LNCAP (cell line): ENCODE results near the gene VSIG1.

Experiments
- TF ChIP-seq, protein P1 (sequence below): fragments of 450-650 bp; IDR thresholded peaks from 2 replicates; pipeline ENCODE4 v1.5.1; 2017; ENCODE audit warnings: mild to moderate bottlenecking

Gene VSIG1

DNA sequence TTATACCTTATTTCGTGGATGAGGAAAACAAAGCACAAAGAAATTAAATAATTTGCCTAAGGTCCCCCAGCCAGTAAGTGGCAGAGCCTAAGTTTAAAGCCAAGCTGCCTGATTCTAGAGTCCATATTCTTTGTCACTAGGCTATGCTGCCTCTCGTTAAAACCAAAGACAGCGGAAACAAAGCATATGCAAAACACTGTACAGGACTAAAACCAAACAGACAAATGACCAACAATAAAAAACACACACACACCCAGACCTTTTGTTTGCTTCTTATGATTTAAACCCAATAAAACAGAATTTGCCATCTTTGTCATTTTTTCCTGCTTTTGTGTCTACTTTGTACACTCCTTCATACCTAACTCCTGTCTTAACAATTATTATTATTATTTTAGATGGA, 10.1 kb upstream of the VSIG1 start:
- TF ChIP-seq, protein P1, sequence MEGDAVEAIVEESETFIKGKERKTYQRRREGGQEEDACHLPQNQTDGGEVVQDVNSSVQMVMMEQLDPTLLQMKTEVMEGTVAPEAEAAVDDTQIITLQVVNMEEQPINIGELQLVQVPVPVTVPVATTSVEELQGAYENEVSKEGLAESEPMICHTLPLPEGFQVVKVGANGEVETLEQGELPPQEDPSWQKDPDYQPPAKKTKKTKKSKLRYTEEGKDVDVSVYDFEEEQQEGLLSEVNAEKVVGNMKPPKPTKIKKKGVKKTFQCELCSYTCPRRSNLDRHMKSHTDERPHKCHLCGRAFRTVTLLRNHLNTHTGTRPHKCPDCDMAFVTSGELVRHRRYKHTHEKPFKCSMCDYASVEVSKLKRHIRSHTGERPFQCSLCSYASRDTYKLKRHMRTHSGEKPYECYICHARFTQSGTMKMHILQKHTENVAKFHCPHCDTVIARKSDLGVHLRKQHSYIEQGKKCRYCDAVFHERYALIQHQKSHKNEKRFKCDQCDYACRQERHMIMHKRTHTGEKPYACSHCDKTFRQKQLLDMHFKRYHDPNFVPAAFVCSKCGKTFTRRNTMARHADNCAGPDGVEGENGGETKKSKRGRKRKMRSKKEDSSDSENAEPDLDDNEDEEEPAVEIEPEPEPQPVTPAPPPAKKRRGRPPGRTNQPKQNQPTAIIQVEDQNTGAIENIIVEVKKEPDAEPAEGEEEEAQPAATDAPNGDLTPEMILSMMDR, result no peak

DNA sequence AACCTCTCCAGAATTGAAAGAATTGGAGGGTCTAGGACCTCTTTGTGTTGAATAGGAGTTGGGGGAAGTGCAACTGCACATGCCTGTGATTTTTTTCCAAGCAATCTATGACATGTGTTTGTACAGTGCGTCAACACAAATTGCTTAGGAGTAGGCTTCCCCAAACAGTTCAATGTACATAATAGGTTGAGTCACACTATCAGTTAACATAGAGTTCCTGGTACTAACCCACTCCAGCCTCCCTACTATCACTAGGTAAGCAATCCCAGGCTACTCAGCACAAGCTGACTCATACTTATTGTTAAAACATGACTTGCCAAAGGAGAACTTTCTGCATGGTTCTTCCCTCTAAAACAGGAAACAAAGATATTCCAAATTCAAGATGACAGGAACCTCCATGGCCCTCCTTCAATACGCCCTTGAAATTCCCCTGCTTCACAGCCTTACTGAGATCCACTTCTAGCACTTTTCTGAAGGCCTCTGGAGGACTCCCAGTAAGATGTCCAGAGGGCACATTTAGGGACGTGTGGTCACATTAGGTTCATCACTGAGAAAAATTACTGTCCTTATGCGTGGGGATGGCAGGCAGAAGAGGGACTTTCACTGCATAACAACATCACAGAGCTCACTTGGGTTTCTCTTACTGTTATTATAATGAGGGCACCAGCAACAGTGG, 8.4 kb upstream of the VSIG1 start:
- TF ChIP-seq, protein P1, result no peak

DNA sequence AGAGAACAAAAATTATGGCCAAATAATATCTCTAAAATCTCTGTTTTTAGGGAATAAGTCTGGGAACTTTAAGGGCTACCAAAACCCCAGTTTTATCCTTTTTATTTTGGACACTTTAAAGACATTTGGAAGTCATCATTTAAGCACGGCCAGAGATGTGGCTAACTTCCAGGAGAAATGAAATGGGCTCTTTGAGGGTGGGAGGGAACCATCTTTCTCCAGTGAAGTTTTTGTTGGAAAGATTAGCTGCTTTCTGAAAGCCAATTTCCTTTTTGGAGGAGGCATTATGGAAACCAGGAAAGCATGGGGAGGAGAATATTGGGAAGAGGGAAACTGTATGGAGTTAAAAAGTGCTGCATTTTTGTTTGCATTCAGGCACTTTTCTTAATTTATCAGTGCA, 4.8 kb downstream of the VSIG1 start:
- TF ChIP-seq, protein P1, result no peak

DNA sequence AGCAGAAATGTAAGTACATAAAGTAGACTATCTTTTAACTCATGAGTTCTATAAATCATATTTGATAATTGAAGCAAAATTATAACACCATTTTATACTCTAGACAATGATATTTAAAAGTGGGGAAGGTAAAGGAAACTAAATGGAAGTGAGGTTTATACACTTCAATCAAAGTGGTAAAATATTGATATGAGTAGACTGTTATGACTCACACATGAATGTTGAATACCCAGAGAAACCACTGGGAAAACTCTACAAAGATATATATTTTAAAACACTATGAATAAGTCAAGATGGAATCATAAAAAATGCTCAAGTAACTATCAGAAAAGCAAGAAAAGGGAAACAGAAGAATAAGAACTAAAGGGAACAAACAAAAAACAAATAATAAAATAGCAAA, 8.4 kb downstream of the VSIG1 start:
- TF ChIP-seq, protein P1, result no peak

DNA sequence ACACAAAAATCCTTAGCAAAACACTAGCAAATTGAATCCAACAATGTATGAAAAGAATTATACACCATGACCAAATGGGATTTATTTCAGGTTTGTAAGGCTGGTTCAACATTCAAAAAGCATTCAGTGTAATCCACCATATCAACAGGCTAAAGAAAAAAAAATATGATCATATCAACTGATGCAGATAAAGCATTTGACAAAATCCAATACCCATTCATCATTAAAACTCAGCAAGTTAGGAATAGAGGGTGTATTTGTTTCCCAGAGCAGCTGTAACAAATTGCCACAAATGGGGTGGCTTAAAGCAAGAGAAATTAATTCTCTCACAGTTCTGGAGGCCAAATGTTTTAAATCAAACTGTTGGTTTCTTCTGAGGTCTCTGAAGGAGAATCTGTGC, 10.7 kb downstream of the VSIG1 start:
- TF ChIP-seq, protein P1, result no peak

DNA sequence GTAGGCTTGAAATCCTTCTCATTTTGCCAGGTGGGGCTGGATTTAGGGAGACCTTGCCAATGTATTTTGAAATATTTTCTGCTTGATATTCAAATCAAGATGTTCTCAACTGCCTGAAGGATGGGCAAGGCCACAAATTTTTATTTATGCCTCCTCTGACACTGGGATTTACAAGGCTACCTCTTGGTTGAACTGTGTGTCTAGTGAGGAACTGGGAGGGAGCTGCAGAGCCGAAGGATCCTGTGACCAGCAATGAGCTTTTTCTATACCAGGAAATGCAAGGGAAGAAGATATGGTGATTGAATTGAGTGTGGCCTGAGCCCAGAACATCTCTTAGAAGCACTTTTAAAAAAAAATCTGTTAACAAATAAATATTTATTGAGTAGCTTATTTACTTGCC, 14.9 kb downstream of the VSIG1 start:
- TF ChIP-seq, protein P1, result no peak

DNA sequence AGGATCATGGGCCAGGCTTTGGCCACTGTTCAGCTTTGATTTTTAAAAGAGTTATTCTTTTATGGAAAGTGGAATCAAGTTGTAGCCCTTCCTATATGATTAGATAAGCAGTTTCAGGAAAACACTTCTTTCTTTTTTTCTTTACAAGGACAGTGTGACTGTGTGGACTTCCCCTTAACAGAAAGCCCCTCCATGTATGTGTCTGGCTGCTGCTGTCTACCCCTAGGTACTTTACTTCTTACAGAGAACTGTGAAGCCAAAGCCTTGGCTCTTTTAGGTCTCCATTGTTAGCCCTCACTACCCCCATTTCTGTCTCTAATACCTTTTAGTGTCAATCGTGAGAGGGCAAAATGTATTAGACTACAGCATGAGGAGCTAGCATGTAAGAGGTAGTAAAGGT, 19.1 kb downstream of the VSIG1 start:
- TF ChIP-seq, protein P1, result no peak

DNA sequence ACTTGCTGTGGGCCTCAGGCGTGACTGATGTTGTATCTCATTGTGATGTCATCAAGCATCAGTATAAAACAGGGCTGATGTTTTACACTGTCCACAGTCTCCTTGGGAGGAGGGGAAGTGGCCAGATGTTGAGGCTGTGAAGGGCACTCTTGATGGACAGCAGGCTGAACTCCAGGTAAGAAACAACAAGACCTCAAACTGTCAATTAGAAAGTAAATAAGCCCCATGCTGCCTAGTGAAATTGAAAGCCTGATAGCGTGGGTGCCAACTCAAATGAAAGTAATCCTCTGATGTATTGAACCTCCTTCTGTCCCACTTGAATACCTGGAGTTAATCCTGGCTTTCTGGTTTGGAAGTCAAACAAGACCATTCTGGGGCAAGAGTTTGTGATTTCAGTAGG, 19.7 kb downstream of the VSIG1 start:
- TF ChIP-seq, protein P1, result no peak
